Choroid plexus epithelial cell (primary cell): ENCODE results near the gene SSBP2.

Experiments
- DNase-seq: peaks from one replicate; pipeline ENCODE4 v3.0.0-alpha.2; 2010; ENCODE audit warnings: low read depth
- H3K4me3 ChIP-seq: 2 replicates; pipeline ENCODE4 v1.5.1; 2011; ENCODE audit warnings: low read depth, mild to moderate bottlenecking, control low read depth, low read length, moderate library complexity
- TF ChIP-seq, protein P1 (sequence below): conservative IDR thresholded peaks from 2 replicates; pipeline ENCODE4 v1.5.1; 2011; ENCODE audit warnings: low read depth, mild to moderate bottlenecking, control low read depth, inconsistent platforms, low read length, moderate library complexity

Gene SSBP2

DNA sequence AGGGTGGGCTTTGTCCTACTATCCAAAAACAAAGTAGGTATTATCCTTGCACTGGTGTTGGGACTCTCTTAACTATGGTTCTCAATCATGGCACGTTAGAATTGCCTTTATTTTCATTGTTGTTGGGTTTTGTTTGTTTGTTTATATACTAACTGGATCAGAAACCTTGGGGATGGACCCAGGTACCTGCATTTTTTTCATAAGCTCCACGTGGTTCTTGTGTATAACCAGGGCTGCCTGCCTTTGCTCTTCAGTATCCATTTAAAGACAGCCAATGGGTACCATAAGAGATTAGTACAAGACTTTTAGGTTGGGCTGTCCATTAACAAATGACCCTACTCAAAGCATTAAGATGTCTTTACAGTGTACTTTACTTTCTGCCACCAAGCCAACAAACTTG, 2.5 kb upstream of the SSBP2 start:
- no peak overlapping the region for H3K4me3 ChIP-seq
- no peak for DNase-seq
- TF ChIP-seq, protein P1, sequence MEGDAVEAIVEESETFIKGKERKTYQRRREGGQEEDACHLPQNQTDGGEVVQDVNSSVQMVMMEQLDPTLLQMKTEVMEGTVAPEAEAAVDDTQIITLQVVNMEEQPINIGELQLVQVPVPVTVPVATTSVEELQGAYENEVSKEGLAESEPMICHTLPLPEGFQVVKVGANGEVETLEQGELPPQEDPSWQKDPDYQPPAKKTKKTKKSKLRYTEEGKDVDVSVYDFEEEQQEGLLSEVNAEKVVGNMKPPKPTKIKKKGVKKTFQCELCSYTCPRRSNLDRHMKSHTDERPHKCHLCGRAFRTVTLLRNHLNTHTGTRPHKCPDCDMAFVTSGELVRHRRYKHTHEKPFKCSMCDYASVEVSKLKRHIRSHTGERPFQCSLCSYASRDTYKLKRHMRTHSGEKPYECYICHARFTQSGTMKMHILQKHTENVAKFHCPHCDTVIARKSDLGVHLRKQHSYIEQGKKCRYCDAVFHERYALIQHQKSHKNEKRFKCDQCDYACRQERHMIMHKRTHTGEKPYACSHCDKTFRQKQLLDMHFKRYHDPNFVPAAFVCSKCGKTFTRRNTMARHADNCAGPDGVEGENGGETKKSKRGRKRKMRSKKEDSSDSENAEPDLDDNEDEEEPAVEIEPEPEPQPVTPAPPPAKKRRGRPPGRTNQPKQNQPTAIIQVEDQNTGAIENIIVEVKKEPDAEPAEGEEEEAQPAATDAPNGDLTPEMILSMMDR = no peak

DNA sequence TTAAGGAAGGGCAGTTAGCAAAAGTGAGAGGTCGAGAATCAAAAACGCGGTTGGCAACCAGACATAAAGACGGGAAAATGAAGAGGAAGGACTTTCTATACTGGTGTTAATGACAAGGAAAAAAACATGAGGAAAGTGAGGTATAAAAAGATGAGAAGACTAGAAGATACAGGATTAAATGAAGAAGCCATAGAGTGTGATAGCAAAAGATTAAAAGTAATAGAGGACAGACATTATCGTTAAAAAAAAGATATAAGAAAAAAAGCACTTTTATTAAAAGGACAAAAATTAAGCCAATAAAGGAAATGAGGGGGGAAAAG, 1.7 kb upstream of the SSBP2 start:
- no peak for DNase-seq
- no peak overlapping the region for H3K4me3 ChIP-seq
- TF ChIP-seq, protein P1 = no peak

DNA sequence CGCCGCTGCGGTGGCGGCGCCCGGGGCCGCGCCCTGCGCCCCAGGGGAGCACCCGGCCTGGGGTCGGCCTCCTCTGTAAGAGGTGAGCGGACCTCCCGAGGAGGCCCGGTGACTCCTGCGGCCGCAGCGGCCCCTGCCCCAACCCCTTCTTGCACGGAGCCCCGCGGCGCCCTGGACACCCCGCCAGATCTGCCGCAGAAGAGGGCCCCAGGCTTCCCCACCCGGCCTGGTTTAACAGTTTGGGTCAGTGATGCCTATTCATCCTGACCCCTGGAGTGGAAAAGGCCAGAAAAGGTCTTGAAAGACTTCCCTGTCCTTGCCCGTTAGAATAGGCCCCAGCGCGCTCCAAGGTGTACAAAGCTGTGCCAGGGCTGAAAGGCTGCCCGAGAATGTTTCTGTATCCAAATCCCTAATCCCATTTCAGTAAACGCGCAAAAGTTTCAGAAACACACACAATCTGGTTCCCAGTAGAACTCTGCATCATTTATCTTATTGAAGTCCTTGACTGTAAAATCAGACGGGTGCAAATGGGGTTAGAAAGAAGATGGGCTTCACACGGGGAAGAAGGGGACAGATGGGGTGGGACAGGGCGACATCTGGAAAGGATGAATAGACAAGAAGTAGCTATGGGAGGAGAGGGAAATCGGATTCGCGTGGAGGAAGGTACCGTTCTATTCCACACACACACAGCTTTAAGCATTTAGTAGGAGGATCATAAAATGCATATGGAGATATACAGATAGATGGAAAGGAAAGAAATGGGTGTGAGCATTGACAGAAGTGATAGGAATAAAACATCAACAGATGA, 1.1 kb upstream of the SSBP2 start:
- DNase-seq = peak; percentile 18
- TF ChIP-seq, protein P1 = no peak
- H3K4me3 ChIP-seq = peak overlapping the region; percentile 57

DNA sequence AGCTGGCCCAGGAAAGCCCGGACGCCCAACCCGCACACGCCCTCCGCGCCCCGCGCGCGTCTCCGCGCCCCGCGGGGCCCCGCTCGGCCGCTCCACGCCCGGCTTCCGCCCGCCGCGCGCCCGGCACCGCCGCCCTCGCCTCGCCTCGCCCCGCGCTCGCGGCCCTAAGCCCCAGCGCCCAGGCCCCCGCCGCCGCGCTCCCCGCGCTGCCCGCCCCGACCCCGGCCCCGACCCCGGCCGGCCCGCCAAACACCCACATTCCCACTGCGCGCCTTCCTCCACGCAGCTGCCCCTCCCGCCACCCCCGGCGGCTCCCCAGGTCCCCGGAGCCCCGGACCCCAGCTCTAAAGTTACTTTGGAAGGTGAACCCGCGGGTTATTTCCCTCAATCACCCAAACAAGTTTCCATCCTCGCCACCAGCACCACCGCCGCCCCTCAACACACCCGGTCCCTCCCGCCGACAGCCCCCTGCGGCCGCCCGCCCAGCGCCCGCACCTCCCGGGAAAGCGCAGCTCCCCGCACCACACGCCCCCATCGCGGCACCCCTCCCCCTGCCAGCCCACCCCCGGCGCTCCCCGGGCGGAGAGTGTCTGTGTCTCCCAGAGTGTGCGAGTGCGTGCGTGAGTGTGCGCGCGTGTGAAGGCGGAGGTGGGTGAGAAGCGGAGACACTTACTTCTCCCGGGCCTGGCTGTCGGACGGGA, 439 bp downstream of the SSBP2 start:
- H3K4me3 ChIP-seq = peak overlapping the region; percentile 77
- DNase-seq = no peak
- TF ChIP-seq, protein P1 = no peak

DNA sequence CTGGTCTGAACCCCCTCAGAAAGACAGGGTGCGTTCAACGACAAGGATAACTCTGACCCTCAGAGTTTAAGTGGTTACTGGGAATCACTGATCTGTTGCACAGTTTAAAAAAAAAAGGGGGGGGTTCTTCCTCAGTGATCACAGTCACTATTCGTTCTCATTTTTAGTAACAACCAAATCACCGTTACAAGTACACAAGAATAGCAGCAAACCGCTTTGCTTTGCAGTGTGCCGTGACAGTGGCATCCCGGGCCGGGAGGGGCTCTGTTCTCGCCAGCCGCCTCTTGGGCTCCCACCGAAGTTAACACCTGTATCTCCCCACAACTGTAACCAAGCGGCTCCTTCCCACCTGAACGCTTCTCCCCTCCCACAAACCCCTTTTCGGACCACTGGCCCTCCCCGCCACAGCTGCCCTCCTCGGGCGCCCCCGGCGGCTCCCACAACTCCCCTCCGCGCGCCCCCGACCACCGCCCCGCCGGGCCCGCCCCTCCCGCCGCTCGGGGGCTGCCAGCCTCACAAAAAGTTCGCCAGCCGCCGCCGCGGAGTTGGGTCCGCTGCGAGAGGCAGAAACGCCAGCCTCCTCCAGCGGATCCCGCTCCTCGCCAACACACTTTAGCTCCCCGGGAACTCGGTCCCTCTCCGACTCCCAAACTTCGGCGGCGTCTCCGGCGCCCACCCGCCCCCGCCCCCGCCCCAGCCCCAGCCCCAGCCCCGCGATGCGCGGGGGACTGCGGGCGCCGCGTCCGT, 1.2 kb downstream of the SSBP2 start:
- peak; percentile 22 for DNase-seq
- H3K4me3 ChIP-seq = peak overlapping the region; percentile 77

DNA sequence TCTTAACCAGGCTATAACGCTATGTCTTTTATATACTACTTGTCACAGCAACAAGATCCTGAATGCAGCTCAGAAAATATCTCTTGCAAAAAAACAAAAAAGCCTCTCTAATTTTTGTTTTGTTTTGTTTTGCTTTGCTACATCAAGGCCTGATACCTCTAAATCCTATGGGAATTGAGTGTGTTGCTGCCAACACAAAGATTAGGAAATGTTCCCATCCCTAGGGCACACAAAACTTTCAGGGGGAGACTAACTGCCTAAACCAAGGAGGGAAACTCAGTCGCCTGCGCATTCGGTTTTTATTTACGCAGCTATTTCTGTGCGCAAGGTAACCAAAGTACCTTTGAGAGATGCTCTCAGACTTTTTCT, 1.7 kb downstream of the SSBP2 start:
- TF ChIP-seq, protein P1 = no peak
- H3K4me3 ChIP-seq = peak overlapping the region; percentile 77
- DNase-seq = peak; percentile 13

More for the DNA sequence above, 1.2 kb downstream of the SSBP2 start:
- TF ChIP-seq, protein P1 = no peak
